Heart left ventricle (tissue), 16 donors: ENCODE measurements around the gene FLNB. TPM values are rescaled to one million over a fixed set of nuclear protein-coding genes. Genes with fewer than 3 reads are reported as not detected.
A peak's percentile ranks its signal among the peaks of the same experiment; 100 is the strongest.

Experiments used
- ATAC-seq, 4 donors: fragments of 200-7000 bp; cut with Tn5 transposase; one replicate each; pipeline ENCODE4 v1.9.1; 2020 to 2022; ENCODE audit warnings: moderate library complexity in 4 of 4, mild to moderate bottlenecking in 3 of 4, moderate number of reproducible peaks in 1 of 4
- DNase-seq, 5 donors: peaks; one replicate each; pipeline ENCODE4 v3.0.0-alpha.2; 2020
- H3K27ac ChIP-seq, 12 donors: fragments of 200-600 bp; sonication (generic) in 4 of 12; one replicate each; pipeline versions ENCODE4 v1.5.0 to v1.8.0; 2016 to 2022; ENCODE audit warnings: mild to moderate bottlenecking in 2 of 12
- H3K27me3 ChIP-seq, 9 donors: fragments of 200-600 bp; sonication (generic) in 2 of 9; one replicate each; pipeline versions ENCODE4 v1.5.1 to v1.8.0; 2016 to 2022; ENCODE audit warnings: mild to moderate bottlenecking in 3 of 9
- H3K36me3 ChIP-seq, 9 donors: fragments of 200-600 bp; sonication (generic) in 2 of 9; one replicate each; pipeline versions ENCODE4 v1.5.0 to v1.8.0; 2018 to 2022; ENCODE audit warnings: mild to moderate bottlenecking in 2 of 9
- H3K4me1 ChIP-seq, 12 donors: fragments of 200-600 bp; sonication (generic) in 4 of 12; one replicate each; pipeline versions ENCODE4 v1.5.0 to v1.8.0; 2016 to 2022; ENCODE audit warnings: mild to moderate bottlenecking in 3 of 12
- H3K4me3 ChIP-seq, 12 donors: fragments of 200-600 bp; sonication (generic) in 4 of 12; one replicate each; pipeline versions ENCODE4 v1.5.0 to v1.8.0; 2017 to 2022; ENCODE audit warnings: mild to moderate bottlenecking in 9 of 12, moderate library complexity in 4 of 12
- H3K9me3 ChIP-seq, 12 donors: fragments of 200-600 bp; sonication (generic) in 4 of 12; one replicate each; pipeline versions ENCODE4 v1.5.0 to v1.8.0; 2016 to 2022; ENCODE audit warnings: mild to moderate bottlenecking in 1 of 12
- POLR2A ChIP-seq, 2 donors: fragments of 450-650 bp; IDR thresholded peaks; one replicate each; pipeline ENCODE4 v1.6.1; 2017; ENCODE audit warnings: antibody characterized with exemption in 2 of 2, mild to moderate bottlenecking in 2 of 2, moderate library complexity in 2 of 2
- WGBS, 4 donors: extraction: QIAGEN DNeasy Blood & Tissue Kit in 2 of 4; methylation state at CpG; one replicate each; pipeline versions ENCODE4 v1.1.5 to v1.1.7; 2013 to 2018; 5-methylcytosine and 5-hydroxymethylcytosine counted together
- intact Hi-C, 10 donors: fragments of 100-400 bp; cut with DNase I; formaldehyde crosslinking; loops; one replicate each; pipeline versions ENCODE4 v1.11.1 to v1.14.2; 2022
- polyA plus RNA-seq, 2 donors: library from polyadenylated mRNA; stranded (reverse); fragments of 200-250 nt; gene quantifications; one replicate each; pipeline ENCODE4 v1.2.3, GENCODE V29; 2013
- total RNA-seq, 9 donors: library from RNA; depleted of rRNA in 2 of 9; stranded (reverse); fragments of >200 nt in 2 of 9; fragmentation: NEBNext Ultra II Directional in 3 of 9; extraction: Animal tissue kit (Norgen Biotek cat#: 25700) in 3 of 9; gene quantifications; one replicate each; pipeline versions ENCODE4 v1.1.0 to v1.2.4, GENCODE V29; 2016 to 2023
- TF ChIP-seq, protein P1 (sequence below), 12 donors: fragments of 200-600 bp; sonication (generic) in 4 of 12; IDR thresholded peaks; one replicate each; pipeline versions ENCODE4 v1.5.0 to v1.8.0; 2018 to 2022; ENCODE audit warnings: antibody characterized with exemption in 12 of 12, mild to moderate bottlenecking in 5 of 12
- donor health status: ischemic (EF 13 %, LVEDD 7.1; RV severe dilation, severe dysfunction).
- donor health status: healthy with polysubstance abuse.
- donor health status: DM: no; HTN: yes; CAD: no.
- donor health status: DM: no; HTN: no; CAD: no.
- donor health status: ischemic (EF 25% LVEDD 6.9; RV normal size, moderate dysfunction).
- donor health status: ischemic (EF 25% LVEDD 5.7; RV mildly dilated, moderate dysfunction).
- donor health status: healthy.
- donor health status: DM: yes; HTN: yes; CAD: no.
- donor health status: ischemic (EF 35%, LVEDD 5.7; RV mildly dilated, moderate dysfunction).
- donor health status: nonischemic (EF 11% LVEDD 7.7; RV severe dilation, severe dysfunction).
- donor health status: DM: yes; HTN: yes; CAD: no.
- donor health status: PGD.
- donor health status: ischemic (EF 29% LVEDD 5.4; RV normal size, mild dysfunction).
- donor health status: nonischemic (EF 23%, LVEDD 6.1; RV moderate dilation, normal function).

FLNB gene
- total and polyA plus RNA-seq, 11 donors, result 30.5 to 75.6 (median 40.6) TPM

DNA sequence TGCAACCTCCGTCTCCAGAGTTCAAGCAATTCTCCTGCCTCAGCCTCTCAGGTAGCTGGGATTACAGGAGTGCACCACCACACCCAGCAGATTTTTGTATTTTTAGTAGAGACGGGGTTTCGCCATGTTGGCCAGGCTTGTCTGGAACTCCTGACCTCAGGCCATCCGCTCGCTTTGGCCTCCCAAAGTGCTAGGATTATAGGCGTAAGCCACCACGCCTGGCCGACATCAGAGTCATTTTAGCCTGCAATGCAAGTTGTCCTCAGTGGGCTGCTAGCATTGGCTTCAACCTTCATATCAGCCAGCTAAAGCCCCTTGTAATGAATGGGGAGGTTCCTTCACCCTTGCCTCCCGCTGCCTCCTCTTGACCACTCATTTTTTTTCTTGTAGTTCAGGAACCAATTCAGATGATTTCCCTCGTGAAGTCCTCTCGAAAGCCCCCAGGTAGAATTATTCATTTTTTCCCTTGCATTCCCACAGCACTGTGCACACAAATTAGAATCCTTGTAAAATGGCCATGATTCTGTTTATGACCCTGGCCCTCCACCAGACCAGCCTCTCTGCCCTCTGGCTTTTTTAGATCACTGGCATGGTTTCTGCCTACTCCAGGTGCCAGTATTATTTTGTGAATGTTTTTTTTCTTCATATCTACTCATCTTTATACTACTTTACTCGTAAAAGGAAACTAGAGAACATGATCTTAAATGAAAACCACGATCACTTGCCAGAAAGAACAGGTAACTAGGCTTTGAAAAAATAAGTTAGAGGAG lies 29.1 kb downstream of the FLNB start:
- ATAC-seq (no peak), DNase-seq (no peak)
- no peaks in the 10 kb centered on the region for H3K9me3 ChIP-seq
- no peak overlapping the region for H3K4me3 ChIP-seq
- WGBS, 4 donors, result 95 to 97% (median 96%) methylated on average over 13 of the region's 13 CpGs
- H3K36me3 ChIP-seq, result no peaks in the 10 kb centered on the region
- no peak overlapping the region for H3K27ac ChIP-seq
- peaks cover 0 to 62% (median 31%) of the 10 kb centered on the region in 12 donors for H3K4me1 ChIP-seq
- intact Hi-C loops, result no loop called here
- no peaks in the 10 kb centered on the region for H3K27me3 ChIP-seq
- TF ChIP-seq, protein P1, sequence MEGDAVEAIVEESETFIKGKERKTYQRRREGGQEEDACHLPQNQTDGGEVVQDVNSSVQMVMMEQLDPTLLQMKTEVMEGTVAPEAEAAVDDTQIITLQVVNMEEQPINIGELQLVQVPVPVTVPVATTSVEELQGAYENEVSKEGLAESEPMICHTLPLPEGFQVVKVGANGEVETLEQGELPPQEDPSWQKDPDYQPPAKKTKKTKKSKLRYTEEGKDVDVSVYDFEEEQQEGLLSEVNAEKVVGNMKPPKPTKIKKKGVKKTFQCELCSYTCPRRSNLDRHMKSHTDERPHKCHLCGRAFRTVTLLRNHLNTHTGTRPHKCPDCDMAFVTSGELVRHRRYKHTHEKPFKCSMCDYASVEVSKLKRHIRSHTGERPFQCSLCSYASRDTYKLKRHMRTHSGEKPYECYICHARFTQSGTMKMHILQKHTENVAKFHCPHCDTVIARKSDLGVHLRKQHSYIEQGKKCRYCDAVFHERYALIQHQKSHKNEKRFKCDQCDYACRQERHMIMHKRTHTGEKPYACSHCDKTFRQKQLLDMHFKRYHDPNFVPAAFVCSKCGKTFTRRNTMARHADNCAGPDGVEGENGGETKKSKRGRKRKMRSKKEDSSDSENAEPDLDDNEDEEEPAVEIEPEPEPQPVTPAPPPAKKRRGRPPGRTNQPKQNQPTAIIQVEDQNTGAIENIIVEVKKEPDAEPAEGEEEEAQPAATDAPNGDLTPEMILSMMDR (IDR thresholded peaks at IDR 0.05), result no peak
- no peak for TF ChIP-seq POLR2A (IDR thresholded peaks at IDR 0.05)

DNA sequence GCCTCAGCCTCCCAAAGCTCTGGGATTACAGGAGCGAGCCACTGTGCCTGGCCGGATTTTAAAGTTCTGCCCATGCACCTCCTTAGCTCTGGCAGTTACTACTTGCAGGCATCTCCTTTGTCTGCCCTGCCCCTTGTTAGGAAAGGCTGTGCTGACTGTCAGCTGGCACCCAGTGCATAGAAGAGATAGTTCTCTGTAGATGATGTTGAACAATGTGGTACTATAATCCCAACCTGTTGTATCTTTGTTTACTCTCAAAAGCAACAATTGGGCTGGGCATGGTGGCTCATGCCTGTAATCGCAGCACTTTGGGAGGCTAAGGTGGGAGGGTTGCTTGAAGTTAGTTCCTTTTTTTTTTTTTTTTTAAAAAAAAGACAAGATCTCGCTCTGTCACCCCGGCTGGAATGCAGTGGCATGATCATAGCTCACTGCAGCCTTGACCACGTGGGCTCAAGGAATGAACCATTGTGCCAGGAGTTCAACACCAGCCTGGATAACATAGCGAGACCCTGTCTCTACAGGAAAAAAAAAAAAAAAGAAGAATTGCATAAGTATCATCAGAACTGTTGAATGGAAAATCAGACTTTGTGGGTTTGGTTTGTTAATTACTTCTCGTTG lies 30.6 kb downstream of the FLNB start:
- peak in 1 of 4 donors; percentile 26 for ATAC-seq
- 80 to 86% (median 85%) methylated on average over 8 of the region's 8 CpGs for WGBS, 4 donors
- Histone ChIP-seq H3K36me3 (no peaks in the 10 kb centered on the region), H3K4me1 (peaks cover 0 to 73% (median 35%) of the 10 kb centered on the region in 12 donors), H3K9me3 (no peaks in the 10 kb centered on the region), H3K4me3 (no peak overlapping the region), H3K27ac (peak overlapping the region in 1 of 12 donors; percentile 2), H3K27me3 (no peaks in the 10 kb centered on the region)
- intact Hi-C loops, result no loop called here
- TF ChIP-seq POLR2A (IDR thresholded peaks at IDR 0.05), result no peak
- TF ChIP-seq, protein P1 (IDR thresholded peaks at IDR 0.05), result no peak
- DNase-seq, result no peak

DNA sequence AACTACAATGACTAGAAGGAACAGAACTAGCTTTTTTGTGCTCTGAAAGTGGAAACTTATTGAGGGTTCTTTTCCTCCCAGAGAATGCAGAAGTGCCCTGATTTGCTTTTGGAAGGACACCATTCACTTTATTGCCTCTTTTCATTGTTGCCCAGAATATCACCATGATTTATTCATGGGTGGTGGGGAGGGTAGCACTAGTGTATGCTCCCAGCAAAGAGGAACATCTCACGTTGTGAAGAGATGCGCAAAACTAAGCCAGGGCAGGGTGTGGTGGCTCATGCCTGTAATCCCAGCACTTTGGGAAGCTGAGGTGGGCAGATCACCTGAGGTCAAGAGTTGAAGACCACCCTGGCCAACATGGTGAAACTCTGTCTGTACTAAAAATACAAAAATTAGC lies 31.4 kb downstream of the FLNB start:
- Histone ChIP-seq H3K4me3 (no peak overlapping the region), H3K36me3 (no peaks in the 10 kb centered on the region), H3K9me3 (no peaks in the 10 kb centered on the region), H3K4me1 (peaks cover 0 to 80% (median 39%) of the 10 kb centered on the region in 12 donors), H3K27ac (peak overlapping the region in 1 of 12 donors; percentile 66), H3K27me3 (no peaks in the 10 kb centered on the region)
- WGBS, 4 donors, result 85 to 94% (median 87%) methylated on average over 2 of the region's 2 CpGs
- intact Hi-C loops, result no loop called here
- DNase-seq (no peak), ATAC-seq (no peak)
- TF ChIP-seq, protein P1 (IDR thresholded peaks at IDR 0.05), result no peak
- TF ChIP-seq POLR2A (IDR thresholded peaks at IDR 0.05), result no peak

DNA sequence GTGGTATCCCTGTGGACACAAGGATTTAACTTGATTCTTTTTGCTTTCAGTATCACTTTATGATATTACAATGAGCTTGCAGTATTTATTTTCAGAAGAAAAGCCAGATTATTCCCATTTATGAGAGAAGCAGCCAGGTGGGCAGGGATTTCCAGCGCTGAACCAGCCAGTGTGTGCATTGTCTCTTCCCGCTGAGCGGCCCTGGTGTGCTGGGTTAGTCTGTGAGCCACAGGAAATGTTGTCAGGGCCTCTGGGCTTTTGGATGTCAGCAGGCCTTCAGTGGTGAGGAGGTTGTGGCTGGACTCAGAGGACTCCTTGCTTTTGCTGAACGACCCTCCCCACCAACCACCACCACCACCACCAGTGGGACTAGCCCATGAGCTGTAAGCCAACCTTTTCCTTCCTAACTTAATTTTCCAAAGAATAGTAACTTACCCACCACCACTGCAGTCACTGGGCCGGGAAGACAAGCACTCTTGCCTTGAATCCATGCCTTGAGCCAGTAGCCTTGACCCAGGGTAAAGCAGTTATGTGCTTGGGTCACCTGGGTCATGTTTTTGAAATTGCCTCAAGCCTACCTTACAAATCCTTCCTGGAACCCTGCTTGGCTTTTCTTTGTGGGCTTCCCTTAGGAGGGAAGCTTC lies 33.1 kb downstream of the FLNB start:
- no peak overlapping the region for H3K4me3 ChIP-seq
- no peaks in the 10 kb centered on the region for H3K27me3 ChIP-seq
- WGBS, 4 donors, result 49 to 68% (median 58%) methylated on average over 5 of the region's 5 CpGs
- no peaks in the 10 kb centered on the region for H3K36me3 ChIP-seq
- no peaks in the 10 kb centered on the region for H3K9me3 ChIP-seq
- no peak for TF ChIP-seq POLR2A (IDR thresholded peaks at IDR 0.05)
- TF ChIP-seq, protein P1 (IDR thresholded peaks at IDR 0.05), result no peak
- intact Hi-C loops, result no loop called here
- DNase-seq (no peak), ATAC-seq (peak in 1 of 4 donors; percentile 46)
- H3K4me1 ChIP-seq, result peaks cover 0 to 78% (median 34%) of the 10 kb centered on the region in 12 donors
- peak overlapping the region in 5 of 12 donors; percentile 14 to 66 (median 29) for H3K27ac ChIP-seq
